B cell (primary cell): Measurements from ENCODE around the gene WDR31. TPM values are rescaled to one million over a fixed set of nuclear protein-coding genes. Genes with fewer than 3 reads are reported as not detected.

Source experiments
- ATAC-seq: fragments of 200-7000 bp; cut with Tn5 transposase; one replicate; pipeline ENCODE4 v1.10.0; 2021; ENCODE audit warnings: low read depth, mild to moderate bottlenecking, moderate number of reproducible peaks, moderate library complexity
- CTCF ChIA-PET: fragments of 350-600 bp; sonication (Branson Sonifier 250); formaldehyde crosslinking; loops from one replicate; lab custom pipeline; 2021; ENCODE audit warnings: antibody characterized with exemption, inconsistent platforms; lab: Charles Lee
- POLR2A ChIA-PET: fragments of 350-600 bp; sonication (Branson Sonifier 250); formaldehyde crosslinking; loops from one replicate; lab custom pipeline; 2021; ENCODE audit warnings: antibody characterized with exemption; lab: Charles Lee
- DNase-seq: peaks from one replicate; pipeline ENCODE4 v3.0.0; 2013
- H2AFZ ChIP-seq: 2 replicates; pipeline ENCODE4 v1.6.1; 2012; ENCODE audit warnings: mild to moderate bottlenecking, low read depth, low read length; ENCODE audit not compliant: insufficient read depth, poor library complexity, severe bottlenecking
- H3K27ac ChIP-seq, 2 donors: 1 replicate in 1 of 2; 2 replicates in 1 of 2; pipeline ENCODE4 v1.5.1; 2012 to 2013; ENCODE audit warnings: low read length in 2 of 2, mild to moderate bottlenecking in 2 of 2, moderate library complexity in 1 of 2
- H3K27me3 ChIP-seq, 4 experiments: fragments of 200-600 bp in 1 of 4; sonication (generic) in 1 of 4; replicated peaks in 1 of 4; 1 replicate in 2 of 4; 2 replicates in 2 of 4; pipeline versions ENCODE4 v1.6.1 to v1.7.0; 2013 to 2016; ENCODE audit warnings: low read length in 3 of 4, mild to moderate bottlenecking in 2 of 4, mixed read lengths in 1 of 4, moderate library complexity in 1 of 4; ENCODE audit not compliant: insufficient read depth in 4 of 4, control insufficient read depth in 3 of 4; ENCODE audit errors: control extremely low read depth in 1 of 4
- H3K36me3 ChIP-seq, 2 experiments: replicated peaks in 1 of 2; 1 replicate in 1 of 2; 2 replicates in 1 of 2; pipeline versions ENCODE4 v1.6.1 to v1.7.1; 2013; ENCODE audit warnings: low read length in 1 of 2; ENCODE audit not compliant: insufficient read depth in 2 of 2, control insufficient read depth in 1 of 2; ENCODE audit errors: control extremely low read depth in 1 of 2, extremely low read depth in 1 of 2
- H3K4me1 ChIP-seq, 2 donors: fragments of 200-600 bp in 1 of 2; sonication (generic) in 1 of 2; 1 replicate in 1 of 2; 2 replicates in 1 of 2; pipeline versions ENCODE4 v1.5.1 to v1.6.1; 2013 to 2017; ENCODE audit warnings: low read length in 2 of 2; ENCODE audit not compliant: control insufficient read depth in 2 of 2, insufficient read depth in 2 of 2
- H3K4me2 ChIP-seq: replicated peaks from 2 replicates; pipeline ENCODE3; 2012; ENCODE audit warnings: mild to moderate bottlenecking, low read depth, low read length; ENCODE audit not compliant: poor library complexity, severe bottlenecking
- H3K4me3 ChIP-seq, 5 experiments: fragments of 200-600 bp in 1 of 5; sonication (generic) in 1 of 5; 1 replicate in 3 of 5; 2 replicates in 2 of 5; pipeline versions ENCODE4 v1.5.1 to v1.7.0; 2011 to 2016; ENCODE audit warnings: low read length in 4 of 5, mild to moderate bottlenecking in 4 of 5, low read depth in 2 of 5, control low read depth in 1 of 5, moderate library complexity in 1 of 5; ENCODE audit not compliant: insufficient read depth in 1 of 5; ENCODE audit errors: control extremely low read depth in 1 of 5, extremely low read depth in 1 of 5
- H3K79me2 ChIP-seq: fragments of 200-600 bp; sonication (generic); one replicate; pipeline ENCODE4 v1.6.0; 2016; ENCODE audit warnings: low read length; ENCODE audit not compliant: control insufficient read depth, insufficient read depth
- H3K9ac ChIP-seq: fragments of 200-600 bp; sonication (generic); 2 replicates; pipeline ENCODE4 v1.6.1; 2017; ENCODE audit warnings: mild to moderate bottlenecking, low read length, moderate library complexity
- H3K9me3 ChIP-seq, 3 donors: one replicate each; pipeline versions ENCODE4 v1.6.1 to v1.7.1; 2013; ENCODE audit warnings: low read length in 2 of 3; ENCODE audit not compliant: control insufficient read depth in 2 of 3, insufficient read depth in 1 of 3; ENCODE audit errors: control extremely low read depth in 1 of 3
- H4K20me1 ChIP-seq: 2 replicates; pipeline ENCODE4 v1.6.0; 2012; ENCODE audit warnings: mild to moderate bottlenecking, low read length; ENCODE audit not compliant: insufficient read depth, control insufficient read depth, poor library complexity, severe bottlenecking
- H3K27ac Mint-ChIP-seq: one replicate; pipeline ENCODE4 v1.8.0; 2021; ENCODE audit warnings: mixed read lengths
- H3K27me3 Mint-ChIP-seq: one replicate; pipeline ENCODE4 v1.8.0; 2021; ENCODE audit warnings: mixed read lengths
- H3K4me1 Mint-ChIP-seq: one replicate; pipeline ENCODE4 v1.8.0; 2021; ENCODE audit warnings: mixed read lengths
- H3K4me3 Mint-ChIP-seq: one replicate; pipeline ENCODE4 v1.8.0; 2021; ENCODE audit warnings: mixed read lengths
- H3K9me3 Mint-ChIP-seq: one replicate; pipeline ENCODE4 v1.8.0; 2022; ENCODE audit warnings: mixed read lengths; ENCODE audit not compliant: insufficient read depth
- CTCF ChIP-seq: fragments of 200-600 bp; IDR thresholded peaks from one replicate; pipeline ENCODE4 v1.8.0; 2022; ENCODE audit warnings: antibody characterized with exemption, mild to moderate bottlenecking
- EZH2 ChIP-seq: IDR thresholded peaks from 2 replicates; pipeline ENCODE4 v1.6.1; 2012; ENCODE audit warnings: borderline replicate concordance, low read depth, mild to moderate bottlenecking, moderate library complexity, low read length; ENCODE audit not compliant: insufficient read depth, poor library complexity, severe bottlenecking
- WGBS: methylation state at CpG from one replicate; pipeline ENCODE4 v1.1.5; 2013; ENCODE audit warnings: missing lambda C conversion rate; ENCODE audit not compliant: insufficient coverage; 5-methylcytosine and 5-hydroxymethylcytosine counted together
- intact Hi-C: fragments of 100-400 bp; cut with micrococcal nuclease; formaldehyde crosslinking; loops from one replicate; pipeline ENCODE4 v1.10.0; 2022
- polyA plus RNA-seq: library from polyadenylated mRNA; depleted of rRNA; stranded (reverse); fragments of >200 nt; gene quantifications from 2 replicates; pipeline ENCODE4 v1.2.3, GENCODE V29; 2012
- total RNA-seq, 2 donors: library from RNA; stranded (reverse); fragments of 120-200 nt in 1 of 2; gene quantifications; 1 replicate in 1 of 2; 2 replicates in 1 of 2; pipeline versions ENCODE4 v1.2.3 to v1.2.4, GENCODE V29; 2013 to 2022

The WDR31 gene
- total and polyA plus RNA-seq, 2 donors (not counting 1 experiment from before 2014, with no cell fraction given) = 0.36 to 0.62 TPM

GRCh38 chr9:113311961-113312360 is 28.1 kb downstream of the WDR31 start:
- TF ChIP-seq CTCF = no peak
- TF ChIP-seq EZH2 = no peak
- Mint-ChIP-seq H3K4me1 (no peaks in the 10 kb centered on the region), H3K27me3 (peaks cover 9% of the 10 kb centered on the region), H3K27ac (no peak overlapping the region), H3K9me3 (no peaks in the 10 kb centered on the region), H3K4me3 (no peak overlapping the region)
- H3K9ac ChIP-seq = no peak overlapping the region
- CTCF ChIA-PET = interaction anchor here (0.7 to 5.4 kb wide), 8 partner anchors 37 to 346 kb away, joined by 3 to 34 read pairs (median 5); partner anchors contain the start of gene ALAD
- H3K36me3 ChIP-seq = no peaks in the 10 kb centered on the region
- ATAC-seq (no peak), DNase-seq (no peak)
- no peak overlapping the region for H3K4me3 ChIP-seq
- POLR2A ChIA-PET = no interaction called here
- H3K4me2 ChIP-seq = no peak overlapping the region
- intact Hi-C loops = no loop called here
- H3K9me3 ChIP-seq = no peaks in the 10 kb centered on the region
- WGBS = no CpG with 5 or more reads among the region's 3 CpGs
- H4K20me1 ChIP-seq = no peaks in the 10 kb centered on the region
- no peaks in the 10 kb centered on the region for H3K79me2 ChIP-seq
- H3K4me1 ChIP-seq = no peaks in the 10 kb centered on the region
- H3K27ac ChIP-seq = no peak overlapping the region
- no peak overlapping the region for H2AFZ ChIP-seq
- no peaks in the 10 kb centered on the region for H3K27me3 ChIP-seq

- no peaks in the 10 kb centered on the region for H3K36me3 ChIP-seq
- no peak for DNase-seq
- H2AFZ ChIP-seq = no peak overlapping the region
- ATAC-seq = no peak
- no peak overlapping the region for H3K4me3 ChIP-seq
- H3K4me1 ChIP-seq = no peaks in the 10 kb centered on the region
- Mint-ChIP-seq H3K27me3 (peaks cover 1% of the 10 kb centered on the region), H3K27ac (no peak overlapping the region), H3K9me3 (no peaks in the 10 kb centered on the region), H3K4me3 (no peak overlapping the region), H3K4me1 (no peaks in the 10 kb centered on the region)
- H3K27ac ChIP-seq = no peak overlapping the region
- no CpG with 5 or more reads among the region's 3 CpGs for WGBS
- POLR2A ChIA-PET = interaction anchor here (0.6 kb wide), 1 partner anchor 296 kb away, joined by 5 read pairs; no protein-coding TSS in a partner anchor
- intact Hi-C loops = no loop called here
- H3K4me2 ChIP-seq = no peak overlapping the region
- no peak for TF ChIP-seq EZH2
- TF ChIP-seq CTCF = no peak
- CTCF ChIA-PET = interaction anchor here (1.2 to 5.4 kb wide), 7 partner anchors 92 to 348 kb away, joined by 3 to 34 read pairs (median 6); no protein-coding TSS in a partner anchor
- no peaks in the 10 kb centered on the region for H3K79me2 ChIP-seq
- H3K9ac ChIP-seq = no peak overlapping the region
- H3K27me3 ChIP-seq = no peaks in the 10 kb centered on the region
- no peaks in the 10 kb centered on the region for H3K9me3 ChIP-seq
- no peaks in the 10 kb centered on the region for H4K20me1 ChIP-seq
These were observed 29.5 kb downstream of the WDR31 start for GRCh38 chr9:113310538-113310937.
